Measurements from ENCODE around the gene SPDYE17. TPM values are rescaled to one million over a fixed set of nuclear protein-coding genes. Genes with fewer than 3 reads are reported as not detected.
"Not testable (repeated sequence)": the region's sequence is repeated elsewhere in the genome, so short reads cannot be mapped to it uniquely, and the experiment has no call there.

Gene SPDYE17
- total and polyA plus RNA-seq, 4 donors: not detected

DNA sequence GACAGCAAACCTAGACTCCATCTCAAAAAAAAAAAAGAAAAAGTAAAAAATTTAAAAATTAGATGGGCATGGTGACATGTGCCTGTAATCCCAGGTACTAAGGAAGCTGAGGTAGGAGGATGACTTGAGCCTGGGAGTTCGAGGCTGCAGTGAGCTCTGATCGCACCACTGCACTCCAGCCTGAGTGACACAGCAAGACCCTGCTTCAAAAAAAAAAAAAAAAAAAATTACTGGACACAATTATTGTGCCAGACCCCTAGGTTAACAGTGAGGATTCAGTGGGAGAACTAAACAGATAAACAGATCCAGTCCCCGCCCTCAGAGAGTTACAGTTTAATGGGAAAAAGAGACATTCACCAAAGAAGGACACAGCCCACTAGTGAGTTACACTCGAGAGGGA, 31.6 kb upstream of the SPDYE17 start:
- H3K9me3 ChIP-seq (ENCODE audit: control insufficient read depth in 4 of 4, low read length in 3 of 4); H3K27ac ChIP-seq (ENCODE audit: low read depth in 1 of 2, low read length in 2 of 2); H3K4me3 ChIP-seq (ENCODE audit: low read depth in 1 of 3, low read length in 3 of 3); H3K9ac ChIP-seq (ENCODE audit: low read depth in 1 of 2, low read length in 2 of 2); H3K36me3 ChIP-seq (ENCODE audit: control insufficient read depth in 4 of 4, insufficient read depth in 3 of 4, low read depth in 1 of 4, low read length in 3 of 4); H3K4me1 ChIP-seq (ENCODE audit: control insufficient read depth in 4 of 4, insufficient read depth in 4 of 4, low read length in 3 of 4); DNase-seq (ENCODE audit: low spot score); H3K27me3 ChIP-seq (ENCODE audit: control insufficient read depth in 4 of 4, insufficient read depth in 4 of 4, low read length in 3 of 4): not testable (repeated sequence)
- WGBS: 86% methylated on average over 4 of the region's 4 CpGs

DNA sequence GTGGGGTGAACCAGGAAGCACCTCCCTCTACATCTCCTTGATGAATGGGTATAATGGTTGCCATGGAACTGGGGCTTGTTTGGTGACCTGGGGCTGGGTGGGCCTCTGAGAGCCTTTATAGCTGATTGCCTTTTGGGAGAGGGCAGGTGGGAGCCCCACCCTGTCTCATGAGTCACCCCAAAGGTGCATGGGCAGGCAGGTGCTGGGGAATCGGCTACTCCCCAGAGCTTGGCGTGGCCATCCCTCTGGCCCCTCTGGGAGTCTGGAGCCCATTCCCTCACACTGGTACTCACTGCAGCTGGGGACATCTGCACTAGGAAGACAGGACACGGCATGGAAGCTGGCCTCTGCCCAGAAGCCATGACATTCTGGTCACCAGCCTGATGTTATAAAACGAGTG, 30.4 kb upstream of the SPDYE17 start, which contains the start of gene SPDYE18:
SPDYE18 (minus strand) TSS at position 2 of the 400 bp plus-strand sequence. CDS start 2,046 bp downstream, outside the sequence.
- H3K36me3 ChIP-seq (ENCODE audit: control insufficient read depth in 4 of 4, insufficient read depth in 3 of 4, low read depth in 1 of 4, low read length in 3 of 4); H3K27me3 ChIP-seq (ENCODE audit: control insufficient read depth in 4 of 4, insufficient read depth in 4 of 4, low read length in 3 of 4); H3K9ac ChIP-seq (ENCODE audit: low read depth in 1 of 2, low read length in 2 of 2); H3K4me1 ChIP-seq (ENCODE audit: control insufficient read depth in 4 of 4, insufficient read depth in 4 of 4, low read length in 3 of 4); H3K9me3 ChIP-seq (ENCODE audit: control insufficient read depth in 4 of 4, low read length in 3 of 4); H3K27ac ChIP-seq (ENCODE audit: low read depth in 1 of 2, low read length in 2 of 2); H3K4me3 ChIP-seq (ENCODE audit: low read depth in 1 of 3, low read length in 3 of 3); DNase-seq (ENCODE audit: low spot score): not testable (repeated sequence)
- 91% methylated on average over 4 of the region's 4 CpGs for WGBS

DNA sequence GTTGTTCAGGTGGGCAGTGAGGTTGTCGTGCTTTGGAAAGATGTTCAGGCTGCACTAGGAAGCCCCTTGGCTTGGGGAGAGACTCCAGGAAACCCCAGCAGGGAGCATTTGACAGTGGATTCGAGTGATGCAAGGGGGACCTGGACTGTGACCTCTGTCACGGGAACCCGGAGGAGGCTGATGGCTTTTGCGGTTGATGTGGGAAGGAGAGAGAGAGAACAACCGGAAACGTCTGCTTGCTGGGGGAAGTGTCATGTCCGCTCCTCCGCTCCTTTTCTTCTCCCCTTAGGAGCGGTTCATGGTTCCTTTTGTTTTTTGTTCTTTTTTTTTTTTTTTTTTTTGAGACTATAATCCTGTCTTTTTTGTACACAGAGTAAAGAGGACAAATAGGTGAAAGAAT, 5.8 kb downstream of the SPDYE17 start:
- H3K27ac ChIP-seq (ENCODE audit: low read depth in 1 of 2, low read length in 2 of 2); DNase-seq (ENCODE audit: low spot score); H3K4me1 ChIP-seq (ENCODE audit: control insufficient read depth in 4 of 4, insufficient read depth in 4 of 4, low read length in 3 of 4); H3K36me3 ChIP-seq (ENCODE audit: control insufficient read depth in 4 of 4, insufficient read depth in 3 of 4, low read depth in 1 of 4, low read length in 3 of 4); H3K4me3 ChIP-seq (ENCODE audit: low read depth in 1 of 3, low read length in 3 of 3); H3K9me3 ChIP-seq (ENCODE audit: control insufficient read depth in 4 of 4, low read length in 3 of 4); H3K9ac ChIP-seq (ENCODE audit: low read depth in 1 of 2, low read length in 2 of 2); H3K27me3 ChIP-seq (ENCODE audit: control insufficient read depth in 4 of 4, insufficient read depth in 4 of 4, low read length in 3 of 4): not testable (repeated sequence)
- WGBS: 91% methylated on average over 8 of the region's 10 CpGs

DNA sequence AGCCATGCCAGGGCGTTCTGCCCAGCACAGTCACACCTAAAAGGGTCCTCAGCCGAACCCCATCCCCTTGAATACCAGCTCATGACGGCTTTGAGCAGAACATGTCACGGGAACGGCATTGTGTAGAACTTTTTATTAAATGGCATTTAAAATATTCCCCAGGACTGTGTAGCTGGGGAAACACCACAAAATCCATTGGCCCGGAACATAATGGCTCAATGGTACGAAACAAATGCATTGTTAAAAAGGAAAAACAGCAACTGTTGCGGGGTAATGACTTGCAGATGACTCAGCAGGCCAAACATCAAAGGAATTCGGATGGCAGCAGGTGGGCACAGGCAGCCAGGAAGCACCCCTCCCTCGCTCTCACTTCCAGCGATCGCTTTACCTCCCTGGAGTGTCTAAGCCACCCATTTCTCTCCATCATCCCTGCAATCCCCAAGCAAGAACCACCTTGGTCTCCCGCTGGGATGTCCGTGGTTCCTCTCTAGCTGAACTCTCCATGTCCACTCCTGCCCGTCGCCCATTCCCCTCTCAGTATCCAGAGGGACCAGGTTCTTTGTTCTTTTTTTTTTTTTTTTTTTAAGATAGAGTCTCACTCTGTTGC, 22.0 kb downstream of the SPDYE17 start:
- not testable (repeated sequence) for DNase-seq (ENCODE audit: low spot score); H3K27me3 ChIP-seq (ENCODE audit: control insufficient read depth in 4 of 4, insufficient read depth in 4 of 4, low read length in 3 of 4)

GRCh38 chr7:77008000-77008399, 24.2 kb downstream of the SPDYE17 start:
- WGBS: 27% methylated on average over 10 of the region's 10 CpGs

More for the DNA sequence above, 22.0 kb downstream of the SPDYE17 start:
- 95% methylated on average over 13 of the region's 16 CpGs for WGBS
- not testable (repeated sequence) for H3K4me1 ChIP-seq (ENCODE audit: control insufficient read depth in 4 of 4, insufficient read depth in 4 of 4, low read length in 3 of 4); H3K27ac ChIP-seq (ENCODE audit: low read depth in 1 of 2, low read length in 2 of 2); H3K4me3 ChIP-seq (ENCODE audit: low read depth in 1 of 3, low read length in 3 of 3); H3K36me3 ChIP-seq (ENCODE audit: control insufficient read depth in 4 of 4, insufficient read depth in 3 of 4, low read depth in 1 of 4, low read length in 3 of 4); H3K9ac ChIP-seq (ENCODE audit: low read depth in 1 of 2, low read length in 2 of 2); H3K9me3 ChIP-seq (ENCODE audit: control insufficient read depth in 4 of 4, low read length in 3 of 4)

More at GRCh38 chr7:77008000-77008399, 24.2 kb downstream of the SPDYE17 start:
- H3K27ac ChIP-seq (ENCODE audit: low read depth in 1 of 2, low read length in 2 of 2): peak overlapping the region; percentile 54 to 64
- TF ChIP-seq FOXA1 (IDR thresholded peaks at IDR 0.05) (peak; percentile 15), YY1 (IDR thresholded peaks at IDR 0.05) (peak; percentile 90), SP1 (IDR thresholded peaks at IDR 0.05) (peak; percentile 77), HNF4A (conservative IDR thresholded peaks at IDR 0.05) (peak; percentile 65 to 77), ZBTB33 (IDR thresholded peaks at IDR 0.05) (peak; percentile 36), MAX (IDR thresholded peaks at IDR 0.05) (peak; percentile 40), JUND (IDR thresholded peaks at IDR 0.05) (peak; percentile 37 to 55), RAD21 (IDR thresholded peaks at IDR 0.05) (peak; percentile 25 to 46), RXRA (IDR thresholded peaks at IDR 0.05) (peak; percentile 73 to 80)
- TF ChIP-seq, protein P1, sequence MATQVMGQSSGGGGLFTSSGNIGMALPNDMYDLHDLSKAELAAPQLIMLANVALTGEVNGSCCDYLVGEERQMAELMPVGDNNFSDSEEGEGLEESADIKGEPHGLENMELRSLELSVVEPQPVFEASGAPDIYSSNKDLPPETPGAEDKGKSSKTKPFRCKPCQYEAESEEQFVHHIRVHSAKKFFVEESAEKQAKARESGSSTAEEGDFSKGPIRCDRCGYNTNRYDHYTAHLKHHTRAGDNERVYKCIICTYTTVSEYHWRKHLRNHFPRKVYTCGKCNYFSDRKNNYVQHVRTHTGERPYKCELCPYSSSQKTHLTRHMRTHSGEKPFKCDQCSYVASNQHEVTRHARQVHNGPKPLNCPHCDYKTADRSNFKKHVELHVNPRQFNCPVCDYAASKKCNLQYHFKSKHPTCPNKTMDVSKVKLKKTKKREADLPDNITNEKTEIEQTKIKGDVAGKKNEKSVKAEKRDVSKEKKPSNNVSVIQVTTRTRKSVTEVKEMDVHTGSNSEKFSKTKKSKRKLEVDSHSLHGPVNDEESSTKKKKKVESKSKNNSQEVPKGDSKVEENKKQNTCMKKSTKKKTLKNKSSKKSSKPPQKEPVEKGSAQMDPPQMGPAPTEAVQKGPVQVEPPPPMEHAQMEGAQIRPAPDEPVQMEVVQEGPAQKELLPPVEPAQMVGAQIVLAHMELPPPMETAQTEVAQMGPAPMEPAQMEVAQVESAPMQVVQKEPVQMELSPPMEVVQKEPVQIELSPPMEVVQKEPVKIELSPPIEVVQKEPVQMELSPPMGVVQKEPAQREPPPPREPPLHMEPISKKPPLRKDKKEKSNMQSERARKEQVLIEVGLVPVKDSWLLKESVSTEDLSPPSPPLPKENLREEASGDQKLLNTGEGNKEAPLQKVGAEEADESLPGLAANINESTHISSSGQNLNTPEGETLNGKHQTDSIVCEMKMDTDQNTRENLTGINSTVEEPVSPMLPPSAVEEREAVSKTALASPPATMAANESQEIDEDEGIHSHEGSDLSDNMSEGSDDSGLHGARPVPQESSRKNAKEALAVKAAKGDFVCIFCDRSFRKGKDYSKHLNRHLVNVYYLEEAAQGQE (IDR thresholded peaks at IDR 0.05): peak; percentile 19
- not testable (repeated sequence) for H3K9me3 ChIP-seq (ENCODE audit: control insufficient read depth in 4 of 4, low read length in 3 of 4); H3K9ac ChIP-seq (ENCODE audit: low read depth in 1 of 2, low read length in 2 of 2); DNase-seq (ENCODE audit: low spot score); H3K4me1 ChIP-seq (ENCODE audit: control insufficient read depth in 4 of 4, insufficient read depth in 4 of 4, low read length in 3 of 4); H3K36me3 ChIP-seq (ENCODE audit: control insufficient read depth in 4 of 4, insufficient read depth in 3 of 4, low read depth in 1 of 4, low read length in 3 of 4); H3K4me3 ChIP-seq (ENCODE audit: low read depth in 1 of 3, low read length in 3 of 3); H3K27me3 ChIP-seq (ENCODE audit: control insufficient read depth in 4 of 4, insufficient read depth in 4 of 4, low read length in 3 of 4)

All from liver (tissue), 9 donors.